Peyer's patch (tissue), 4 donors: Measurements from ENCODE around the gene TMEM52. TPM values are rescaled to one million over a fixed set of nuclear protein-coding genes. Genes with fewer than 3 reads are reported as not detected.

ENCODE experiments used
- DNase-seq, 3 donors: peaks; one replicate each; pipeline ENCODE4 v3.0.0-alpha.2; 2017 to 2019
- H3K27ac ChIP-seq, 4 donors: fragments of 200-600 bp; sonication (generic); one replicate each; pipeline ENCODE4 v1.5.1; 2016 to 2019
- H3K27me3 ChIP-seq, 2 donors: fragments of 200-600 bp; sonication (generic); one replicate each; pipeline ENCODE4 v1.5.1; 2019
- H3K36me3 ChIP-seq, 3 donors: fragments of 200-600 bp; sonication (generic); one replicate each; pipeline ENCODE4 v1.5.1; 2016 to 2019
- H3K4me1 ChIP-seq, 4 donors: fragments of 200-600 bp; sonication (generic); one replicate each; pipeline ENCODE4 v1.5.1; 2016 to 2019
- H3K4me3 ChIP-seq, 4 donors: fragments of 200-600 bp; sonication (generic); 1 replicate in 3 of 4; 2 replicates in 1 of 4; pipeline ENCODE4 v1.5.1; 2016 to 2019; ENCODE audit warnings: mild to moderate bottlenecking in 1 of 4
- H3K9me3 ChIP-seq, 4 donors: fragments of 200-600 bp; sonication (generic); one replicate each; pipeline ENCODE4 v1.5.1; 2016 to 2019; ENCODE audit warnings: mild to moderate bottlenecking in 1 of 4
- POLR2A ChIP-seq, 2 donors: fragments of 450-650 bp; IDR thresholded peaks; one replicate each; pipeline ENCODE4 v1.5.1; 2017; ENCODE audit warnings: antibody characterized with exemption in 2 of 2, mild to moderate bottlenecking in 2 of 2, moderate library complexity in 2 of 2
- total RNA-seq, 4 donors: library from RNA; depleted of rRNA; stranded (reverse); fragments of >200 nt; gene quantifications; one replicate each; pipeline ENCODE4 v1.1.0, GENCODE V29; 2016
- TF ChIP-seq, protein P1 (sequence below), 6 experiments: fragments of 450-650 bp in 4 of 6; fragments of 200-600 bp in 2 of 6; sonication (generic) in 1 of 6; IDR thresholded peaks; one replicate each; pipeline ENCODE4 v1.5.1; 2017 to 2019; ENCODE audit warnings: antibody characterized with exemption in 6 of 6, mild to moderate bottlenecking in 3 of 6, moderate library complexity in 1 of 6

Gene TMEM52
- total RNA-seq, 4 donors from 2014 or later = 2.2 to 11.6 (median 6.4) TPM

DNA sequence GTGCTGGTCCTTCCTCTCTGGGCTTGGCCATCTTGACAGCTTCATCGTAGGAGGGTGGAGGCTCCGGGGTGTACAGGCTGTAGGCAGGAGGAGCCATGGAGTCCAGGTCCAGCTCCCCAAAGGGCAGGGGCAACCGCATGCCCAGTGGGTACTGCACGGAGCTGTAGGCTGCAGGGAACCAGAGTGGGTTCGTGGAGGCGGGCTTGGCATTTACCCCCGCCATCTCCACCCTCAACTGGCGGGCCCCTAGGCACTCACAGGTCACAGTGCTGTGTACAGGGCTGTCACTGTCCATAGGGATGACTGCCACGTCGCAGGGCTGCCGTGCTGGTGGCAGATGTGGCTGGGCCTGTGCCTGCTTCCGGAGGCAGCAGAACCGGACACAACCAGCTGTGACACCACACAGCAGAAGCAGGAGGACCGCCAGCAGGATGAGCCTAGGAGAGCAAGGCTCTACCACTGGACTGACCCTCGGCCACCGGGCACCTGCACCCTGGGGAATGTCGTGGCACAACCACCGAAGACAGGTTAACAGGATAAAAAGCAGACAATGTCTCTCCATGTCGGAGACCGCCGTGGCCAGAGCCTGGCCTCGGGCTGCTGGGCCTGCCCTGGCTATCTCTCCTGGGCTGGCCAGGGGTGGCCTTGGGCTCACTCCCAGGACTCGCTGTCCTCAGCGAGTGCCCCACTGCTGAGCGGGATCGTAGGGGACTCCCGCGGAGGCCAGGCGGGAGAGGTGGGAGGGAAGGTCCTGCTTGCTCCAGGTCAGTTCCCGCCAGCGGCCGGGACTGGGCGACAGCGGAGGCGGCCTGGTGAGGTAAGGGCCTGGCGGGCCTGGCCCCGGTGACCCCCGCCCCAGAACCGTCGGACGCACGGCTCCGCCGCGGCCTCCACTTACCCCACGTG is 831 bp downstream of the TMEM52 start:
- Histone ChIP-seq H3K9me3 (no peaks in the 10 kb centered on the region), H3K27ac (peak overlapping the region; percentile 47 to 68 (median 61)), H3K27me3 (no peaks in the 10 kb centered on the region), H3K4me1 (peaks cover 8 to 24% (median 12%) of the 10 kb centered on the region in 4 donors), H3K36me3 (no peaks in the 10 kb centered on the region), H3K4me3 (peak overlapping the region; percentile 50 to 58 (median 54))
- TF ChIP-seq, protein P1, sequence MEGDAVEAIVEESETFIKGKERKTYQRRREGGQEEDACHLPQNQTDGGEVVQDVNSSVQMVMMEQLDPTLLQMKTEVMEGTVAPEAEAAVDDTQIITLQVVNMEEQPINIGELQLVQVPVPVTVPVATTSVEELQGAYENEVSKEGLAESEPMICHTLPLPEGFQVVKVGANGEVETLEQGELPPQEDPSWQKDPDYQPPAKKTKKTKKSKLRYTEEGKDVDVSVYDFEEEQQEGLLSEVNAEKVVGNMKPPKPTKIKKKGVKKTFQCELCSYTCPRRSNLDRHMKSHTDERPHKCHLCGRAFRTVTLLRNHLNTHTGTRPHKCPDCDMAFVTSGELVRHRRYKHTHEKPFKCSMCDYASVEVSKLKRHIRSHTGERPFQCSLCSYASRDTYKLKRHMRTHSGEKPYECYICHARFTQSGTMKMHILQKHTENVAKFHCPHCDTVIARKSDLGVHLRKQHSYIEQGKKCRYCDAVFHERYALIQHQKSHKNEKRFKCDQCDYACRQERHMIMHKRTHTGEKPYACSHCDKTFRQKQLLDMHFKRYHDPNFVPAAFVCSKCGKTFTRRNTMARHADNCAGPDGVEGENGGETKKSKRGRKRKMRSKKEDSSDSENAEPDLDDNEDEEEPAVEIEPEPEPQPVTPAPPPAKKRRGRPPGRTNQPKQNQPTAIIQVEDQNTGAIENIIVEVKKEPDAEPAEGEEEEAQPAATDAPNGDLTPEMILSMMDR (IDR thresholded peaks at IDR 0.05) = no peak
- no peak for TF ChIP-seq POLR2A (IDR thresholded peaks at IDR 0.05)
- DNase-seq = no peak

DNA sequence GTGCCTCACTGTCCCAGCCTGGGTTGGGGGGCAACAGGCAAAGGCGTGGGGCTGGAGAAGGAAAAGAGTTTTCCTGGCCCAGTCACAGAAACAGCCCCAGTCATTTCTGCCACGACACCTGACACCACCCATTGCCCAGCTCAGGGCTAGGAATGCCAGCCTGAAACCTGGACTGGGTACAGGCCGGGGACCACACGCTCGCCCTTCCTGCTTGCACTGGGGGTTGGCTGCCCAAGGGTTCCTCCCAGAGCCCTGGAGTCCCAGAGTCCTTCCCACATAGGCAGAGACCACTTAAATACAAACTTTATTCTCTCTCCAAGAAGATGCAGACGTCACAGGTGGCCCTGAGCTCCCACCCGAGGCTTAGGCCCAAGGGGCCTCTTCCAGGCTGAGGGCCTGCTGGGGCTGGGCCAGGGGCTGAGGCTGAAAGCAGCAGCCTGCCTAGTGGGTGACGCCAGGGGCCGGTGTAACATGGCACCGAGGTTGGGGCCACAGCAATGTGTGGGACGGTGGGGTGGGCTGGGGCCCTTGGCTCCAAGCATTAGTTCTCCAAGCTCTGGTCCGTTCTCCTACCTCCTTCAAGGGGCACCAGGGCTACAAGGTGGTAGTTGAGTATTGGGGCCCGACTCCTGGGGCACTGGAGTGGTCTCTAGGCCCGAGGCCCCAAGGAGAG is 1.6 kb downstream of the TMEM52 start:
- Histone ChIP-seq H3K27ac (no peak overlapping the region), H3K9me3 (no peaks in the 10 kb centered on the region), H3K36me3 (no peaks in the 10 kb centered on the region), H3K27me3 (no peaks in the 10 kb centered on the region), H3K4me3 (no peak overlapping the region), H3K4me1 (peaks cover 7 to 16% (median 11%) of the 10 kb centered on the region in 4 donors)
- no peak for DNase-seq
- no peak for TF ChIP-seq POLR2A (IDR thresholded peaks at IDR 0.05)
- TF ChIP-seq, protein P1 (IDR thresholded peaks at IDR 0.05) = no peak

DNA sequence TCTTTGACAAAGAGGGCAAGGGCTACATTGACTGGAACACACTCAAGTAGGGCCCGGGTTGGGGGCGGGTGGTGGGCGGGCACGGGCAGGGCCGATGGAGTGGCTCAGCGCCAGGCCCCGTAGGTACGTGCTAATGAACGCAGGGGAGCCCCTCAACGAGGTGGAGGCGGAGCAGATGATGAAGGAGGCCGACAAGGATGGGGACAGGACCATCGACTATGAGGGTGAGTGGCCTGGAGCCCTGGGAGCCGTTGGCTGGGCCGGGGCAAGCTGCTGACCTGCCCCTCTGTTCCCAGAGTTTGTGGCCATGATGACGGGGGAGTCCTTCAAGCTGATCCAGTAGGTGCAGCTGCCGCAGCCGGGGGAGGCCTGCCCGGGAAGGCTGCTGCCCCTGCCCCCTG is 2.2 kb downstream of the TMEM52 start:
- Histone ChIP-seq H3K36me3 (no peaks in the 10 kb centered on the region), H3K27me3 (no peaks in the 10 kb centered on the region), H3K4me3 (no peak overlapping the region), H3K27ac (no peak overlapping the region), H3K4me1 (peaks cover 7 to 15% (median 11%) of the 10 kb centered on the region in 4 donors), H3K9me3 (no peaks in the 10 kb centered on the region)
- DNase-seq = no peak
- TF ChIP-seq POLR2A (IDR thresholded peaks at IDR 0.05) = no peak
- TF ChIP-seq, protein P1 (IDR thresholded peaks at IDR 0.05) = no peak

DNA sequence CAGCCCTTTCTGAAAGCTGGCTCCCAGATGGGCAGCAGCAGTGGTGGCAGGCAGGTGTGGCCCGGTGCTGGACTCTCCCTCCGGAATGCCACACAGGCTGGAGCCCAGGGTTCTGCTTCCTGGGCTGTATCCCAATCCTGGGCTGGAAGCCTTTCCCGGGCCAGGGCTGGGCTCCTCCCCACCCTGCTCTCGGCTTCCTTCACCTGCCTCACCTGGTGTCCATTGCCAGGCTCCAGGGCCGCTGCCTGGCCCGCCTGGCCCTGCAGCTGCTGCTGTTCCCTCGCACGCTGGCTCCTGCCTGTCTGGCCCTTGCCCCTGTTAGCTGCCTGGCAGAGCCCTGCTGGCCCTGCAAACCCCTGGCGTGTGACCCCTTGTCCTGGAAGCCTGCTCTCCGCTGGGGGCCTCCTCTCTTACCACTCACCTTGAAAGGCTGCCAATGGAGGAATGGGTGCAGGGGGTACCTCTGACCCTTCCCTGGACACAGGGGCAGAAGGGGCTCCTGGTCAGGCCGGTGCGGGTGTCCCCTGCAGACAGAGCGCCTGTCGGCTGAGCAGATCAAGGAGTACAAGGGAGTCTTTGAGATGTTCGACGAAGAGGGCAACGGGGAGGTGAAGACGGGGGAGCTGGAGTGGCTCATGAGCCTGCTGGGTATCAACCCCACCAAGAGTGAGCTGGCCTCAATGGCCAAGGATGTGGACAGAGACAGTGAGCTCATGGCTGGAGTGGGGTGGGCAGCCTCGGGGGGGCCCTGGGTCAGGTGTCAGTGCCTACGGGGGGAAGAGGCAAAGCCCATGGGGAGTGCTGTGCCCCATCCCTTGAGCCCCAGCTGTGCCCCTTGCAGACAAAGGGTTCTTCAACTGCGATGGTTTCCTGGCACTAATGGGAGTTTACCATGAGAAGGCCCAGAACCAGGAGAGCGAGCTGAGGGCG is 2.9 kb downstream of the TMEM52 start:
- H3K36me3 ChIP-seq = no peaks in the 10 kb centered on the region
- H3K4me3 ChIP-seq = no peak overlapping the region
- no peaks in the 10 kb centered on the region for H3K9me3 ChIP-seq
- H3K4me1 ChIP-seq = peaks cover 7 to 15% (median 11%) of the 10 kb centered on the region in 4 donors
- no peak for DNase-seq
- TF ChIP-seq POLR2A (IDR thresholded peaks at IDR 0.05) = no peak
- TF ChIP-seq, protein P1 (IDR thresholded peaks at IDR 0.05) = no peak
- H3K27ac ChIP-seq = no peak overlapping the region
- H3K27me3 ChIP-seq = no peaks in the 10 kb centered on the region
